Rectal smooth muscle tissue (tissue), 1 donor: ENCODE data around the gene FANCC.

Experiments
- H3K27ac ChIP-seq: one replicate; pipeline ENCODE4 v1.7.0; 2013; ENCODE audit warnings: low read depth, low read length, inconsistent platforms
- H3K27me3 ChIP-seq: one replicate; pipeline ENCODE4 v1.7.0; 2013; ENCODE audit warnings: low read length; ENCODE audit not compliant: control insufficient read depth, insufficient read depth
- H3K36me3 ChIP-seq: one replicate; pipeline ENCODE4 v1.7.0; 2013; ENCODE audit warnings: low read length; ENCODE audit not compliant: control insufficient read depth, insufficient read depth
- H3K4me1 ChIP-seq: one replicate; pipeline ENCODE4 v1.7.0; 2013; ENCODE audit warnings: low read length; ENCODE audit not compliant: control insufficient read depth, insufficient read depth
- H3K4me3 ChIP-seq: one replicate; pipeline ENCODE4 v1.7.0; 2013; ENCODE audit warnings: low read length
- H3K9ac ChIP-seq: one replicate; pipeline ENCODE4 v1.7.0; 2013; ENCODE audit warnings: low read length

The FANCC gene

GRCh38 chr9:95058795-95059386 is 258.6 kb downstream of the FANCC start:
- Histone ChIP-seq H3K9ac (no peak overlapping the region), H3K4me1 (peaks cover 65% of the 10 kb centered on the region), H3K36me3 (peaks cover 14% of the 10 kb centered on the region), H3K27ac (peak overlapping the region; percentile 84), H3K27me3 (no peaks in the 10 kb centered on the region), H3K4me3 (peak overlapping the region; percentile 26)

- Histone ChIP-seq H3K4me1 (peaks cover 64% of the 10 kb centered on the region), H3K27ac (peak overlapping the region; percentile 84), H3K27me3 (no peaks in the 10 kb centered on the region), H3K36me3 (peaks cover 14% of the 10 kb centered on the region), H3K4me3 (peak overlapping the region; percentile 26), H3K9ac (no peak overlapping the region)
Measured at GRCh38 chr9:95058121-95058785, 259.3 kb downstream of the FANCC start.

GRCh38 chr9:95057101-95057500 is 260.4 kb downstream of the FANCC start:
- H3K4me3 ChIP-seq: peak overlapping the region; percentile 57
- peaks cover 55% of the 10 kb centered on the region for H3K4me1 ChIP-seq
- H3K9ac ChIP-seq: peak overlapping the region; percentile 4
- peaks cover 8% of the 10 kb centered on the region for H3K36me3 ChIP-seq
- no peaks in the 10 kb centered on the region for H3K27me3 ChIP-seq
- peak overlapping the region; percentile 84 for H3K27ac ChIP-seq

- H3K27me3 ChIP-seq: no peaks in the 10 kb centered on the region
- H3K36me3 ChIP-seq: peaks cover 8% of the 10 kb centered on the region
- peaks cover 45% of the 10 kb centered on the region for H3K4me1 ChIP-seq
- peak overlapping the region; percentile 57 for H3K4me3 ChIP-seq
- H3K27ac ChIP-seq: peak overlapping the region; percentile 84
- no peak overlapping the region for H3K9ac ChIP-seq
Measured at GRCh38 chr9:95055851-95056551, 261.5 kb downstream of the FANCC start.

- H3K4me1 ChIP-seq: peaks cover 44% of the 10 kb centered on the region
- H3K27ac ChIP-seq: peak overlapping the region; percentile 84
- H3K4me3 ChIP-seq: peak overlapping the region; percentile 57
- no peaks in the 10 kb centered on the region for H3K27me3 ChIP-seq
- H3K9ac ChIP-seq: no peak overlapping the region
- H3K36me3 ChIP-seq: peaks cover 6% of the 10 kb centered on the region
Measured at GRCh38 chr9:95055334-95055850, 262.1 kb downstream of the FANCC start.

GRCh38 chr9:95053611-95054570 is 263.6 kb downstream of the FANCC start:
- H3K4me3 ChIP-seq: no peak overlapping the region
- H3K4me1 ChIP-seq: peaks cover 42% of the 10 kb centered on the region
- peaks cover 6% of the 10 kb centered on the region for H3K36me3 ChIP-seq
- H3K27me3 ChIP-seq: no peaks in the 10 kb centered on the region
- no peak overlapping the region for H3K9ac ChIP-seq
- peak overlapping the region; percentile 57 for H3K27ac ChIP-seq

- peaks cover 21% of the 10 kb centered on the region for H3K4me1 ChIP-seq
- peak overlapping the region; percentile 23 for H3K4me3 ChIP-seq
Measured at GRCh38 chr9:95049761-95050160, 267.7 kb downstream of the FANCC start.

More at GRCh38 chr9:95049761-95050160, 267.7 kb downstream of the FANCC start:
- H3K27ac ChIP-seq: peak overlapping the region; percentile 89
- no peak overlapping the region for H3K9ac ChIP-seq
- peaks cover 6% of the 10 kb centered on the region for H3K36me3 ChIP-seq
- H3K27me3 ChIP-seq: no peaks in the 10 kb centered on the region
